Ovary (tissue), 9 donors: ENCODE measurements around the gene REPS2. TPM values are rescaled to one million over a fixed set of nuclear protein-coding genes. Genes with fewer than 3 reads are reported as not detected.

Experiments used
- DNase-seq, 5 donors: peaks; one replicate each; pipeline ENCODE4 v3.0.0-alpha.2; 2019 to 2020
- H3K27ac ChIP-seq, 2 donors: fragments of 200-600 bp; one replicate each; pipeline versions ENCODE4 v1.5.1 to v1.8.0; 2019 to 2022
- H3K27me3 ChIP-seq: fragments of 200-600 bp; one replicate; pipeline ENCODE4 v1.8.0; 2022
- H3K36me3 ChIP-seq: fragments of 200-600 bp; sonication (generic); one replicate; pipeline ENCODE4 v1.5.1; 2019
- H3K4me1 ChIP-seq: one replicate; pipeline ENCODE4 v1.8.1; 2013; ENCODE audit warnings: mild to moderate bottlenecking, moderate library complexity; ENCODE audit not compliant: insufficient read depth
- H3K4me3 ChIP-seq: fragments of 200-600 bp; sonication (generic); one replicate; pipeline ENCODE4 v1.5.1; 2017
- H3K9me3 ChIP-seq, 2 donors: fragments of 200-600 bp in 1 of 2; sonication (generic) in 1 of 2; one replicate each; pipeline versions ENCODE4 v1.5.1 to v1.8.1; 2013 to 2019; ENCODE audit warnings: mild to moderate bottlenecking in 1 of 2, moderate library complexity in 1 of 2
- CTCF ChIP-seq, 3 donors: fragments of 450-650 bp in 2 of 3; fragments of 200-600 bp in 1 of 3; IDR thresholded peaks; one replicate each; pipeline versions ENCODE4 v1.5.1 to v1.8.0; 2016 to 2022; ENCODE audit warnings: antibody characterized with exemption in 3 of 3, mild to moderate bottlenecking in 1 of 3
- EP300 ChIP-seq: sonication (generic); formaldehyde crosslinking; IDR thresholded peaks from one replicate; pipeline ENCODE4 v1.6.1; 2017; ENCODE audit warnings: antibody characterized with exemption
- POLR2A ChIP-seq: fragments of 450-650 bp; IDR thresholded peaks from one replicate; pipeline ENCODE4 v1.6.1; 2017; ENCODE audit warnings: antibody characterized with exemption, mild to moderate bottlenecking, moderate library complexity
- WGBS, 3 donors: extraction: QIAGEN DNeasy Blood & Tissue Kit in 1 of 3; methylation state at CpG; one replicate each; pipeline versions ENCODE4 v1.1.5 to v1.1.7; 2013 to 2017; 5-methylcytosine and 5-hydroxymethylcytosine counted together
- intact Hi-C, 4 donors: fragments of 100-400 bp; cut with DNase I; formaldehyde crosslinking; loops; one replicate each; pipeline versions ENCODE4 v1.11.0 to v1.15.1; 2022 to 2023
- polyA plus RNA-seq, 2 donors: library from polyadenylated mRNA; stranded (reverse); fragments of 200-250 nt in 1 of 2; fragments of 350-450 nt in 1 of 2; fragmentation: Illumina TruSeq in 1 of 2; extraction: RNeasy Lipid Tissue Mini Kit (QIAGEN cat#74804) in 1 of 2; gene quantifications; one replicate each; pipeline ENCODE4 v1.2.3, GENCODE V29; 2013 to 2014
- total RNA-seq, 7 donors: library from RNA; depleted of rRNA in 2 of 7; stranded (reverse); fragments of >200 nt in 2 of 7; fragmentation: NEBNext Ultra II Directional in 3 of 7; extraction: Animal tissue kit (Norgen Biotek cat#: 25700) in 3 of 7; gene quantifications; one replicate each; pipeline versions ENCODE4 v1.1.0 to v1.2.4, GENCODE V29; 2016 to 2023
- donor health status: DM: no; HTN: no; CAD: no; lungs with moderate emphysema.
- donor health status: DM: no; HTN: no; CAD: no.
- donor health status: Bipolar disorder and iron deficiency.
- donor health status: DM: yes; HTN: yes; CAD: no.
- donor health status: DM: no; HTN: no; CAD: no.
- donor health status: DM: yes; HTN: yes; CAD: no.

REPS2 gene
- total and polyA plus RNA-seq, 9 donors, result 2.1 to 25.8 (median 15.2) TPM

- Histone ChIP-seq H3K36me3 (no peaks in the 10 kb centered on the region), H3K27ac (no peak overlapping the region), H3K9me3 (no peaks in the 10 kb centered on the region), H3K4me3 (no peak overlapping the region), H3K4me1 (no peaks in the 10 kb centered on the region), H3K27me3 (no peaks in the 10 kb centered on the region)
- TF ChIP-seq EP300, result no peak
- TF ChIP-seq POLR2A, result no peak
- no peak for TF ChIP-seq CTCF (IDR thresholded peaks at IDR 0.05)
- DNase-seq, result no peak
- intact Hi-C loops, result no loop called here
- WGBS, 3 donors, result 58 to 73% (median 64%) methylated on average over 3 of the region's 3 CpGs
Observed at GRCh38 chrX:16914058-16914457, 32.4 kb upstream of the REPS2 start.

GRCh38 chrX:16916561-16916960, 29.9 kb upstream of the REPS2 start:
- Histone ChIP-seq H3K9me3 (no peaks in the 10 kb centered on the region), H3K36me3 (no peaks in the 10 kb centered on the region), H3K27me3 (no peaks in the 10 kb centered on the region), H3K27ac (no peak overlapping the region), H3K4me3 (no peak overlapping the region), H3K4me1 (no peaks in the 10 kb centered on the region)
- intact Hi-C loops, result no loop called here
- 70 to 85% (median 80%) methylated on average over 4 to 5 of the region's 5 CpGs for WGBS, 3 donors
- DNase-seq, result no peak
- TF ChIP-seq POLR2A (no peak), CTCF (IDR thresholded peaks at IDR 0.05) (no peak), EP300 (no peak)

- Histone ChIP-seq H3K4me1 (no peaks in the 10 kb centered on the region), H3K36me3 (no peaks in the 10 kb centered on the region), H3K9me3 (no peaks in the 10 kb centered on the region), H3K27ac (no peak overlapping the region), H3K4me3 (no peak overlapping the region), H3K27me3 (no peaks in the 10 kb centered on the region)
- 72 to 79% (median 76%) methylated on average over 6 of the region's 6 CpGs for WGBS, 3 donors
- DNase-seq, result no peak
- intact Hi-C loops, result no loop called here
- no peak for TF ChIP-seq EP300
- TF ChIP-seq POLR2A, result no peak
- no peak for TF ChIP-seq CTCF (IDR thresholded peaks at IDR 0.05)
Observed at GRCh38 chrX:16917120-16917519, 29.3 kb upstream of the REPS2 start.

GRCh38 chrX:16918979-16919378, 27.5 kb upstream of the REPS2 start:
- intact Hi-C loops, result no loop called here
- TF ChIP-seq POLR2A, result no peak
- no peak for TF ChIP-seq CTCF (IDR thresholded peaks at IDR 0.05)
- TF ChIP-seq EP300, result no peak
- Histone ChIP-seq H3K4me3 (no peak overlapping the region), H3K27me3 (no peaks in the 10 kb centered on the region), H3K4me1 (no peaks in the 10 kb centered on the region), H3K27ac (no peak overlapping the region), H3K36me3 (no peaks in the 10 kb centered on the region), H3K9me3 (no peaks in the 10 kb centered on the region)
- no peak for DNase-seq

GRCh38 chrX:16920075-16920474, 26.4 kb upstream of the REPS2 start:
- Histone ChIP-seq H3K27me3 (no peaks in the 10 kb centered on the region), H3K4me1 (no peaks in the 10 kb centered on the region), H3K27ac (no peak overlapping the region), H3K4me3 (no peak overlapping the region), H3K9me3 (no peaks in the 10 kb centered on the region), H3K36me3 (no peaks in the 10 kb centered on the region)
- TF ChIP-seq POLR2A, result no peak
- no peak for TF ChIP-seq EP300
- no peak for TF ChIP-seq CTCF (IDR thresholded peaks at IDR 0.05)
- intact Hi-C loops, result no loop called here
- no peak for DNase-seq
